DMS79 (cell line): ENCODE data around the gene SIGLEC11.
"Not testable (repeated sequence)": the region's sequence is repeated elsewhere in the genome, so short reads cannot be mapped to it uniquely, and the experiment has no call there.

Experiments used
- DNase-seq: peaks from one replicate; lab custom pipeline; 2025; lab: John Stamatoyannopoulos, UW

Gene SIGLEC11

GRCh38 chr19:49925486-49925885 lies 35.5 kb downstream of the SIGLEC11 start:
- no peak for DNase-seq

- DNase-seq = not testable (repeated sequence)
These were observed 36.1 kb downstream of the SIGLEC11 start for GRCh38 chr19:49924881-49925210.

- no peak for DNase-seq
These were observed 36.7 kb downstream of the SIGLEC11 start for GRCh38 chr19:49924004-49924880.

GRCh38 chr19:49923055-49924003 lies 37.6 kb downstream of the SIGLEC11 start:
- no peak for DNase-seq

- no peak for DNase-seq
These were observed 38.8 kb downstream of the SIGLEC11 start for GRCh38 chr19:49921871-49922795.

GRCh38 chr19:49920624-49921363 lies 40.2 kb downstream of the SIGLEC11 start:
- no peak for DNase-seq

GRCh38 chr19:49918089-49918488 lies 42.9 kb downstream of the SIGLEC11 start:
- no peak for DNase-seq

- DNase-seq = no peak
These were observed 43.9 kb downstream of the SIGLEC11 start for GRCh38 chr19:49916839-49917733.

- no peak for DNase-seq
These were observed 45.7 kb downstream of the SIGLEC11 start for GRCh38 chr19:49915271-49915670.

- no peak for DNase-seq
These were observed 47.3 kb downstream of the SIGLEC11 start for GRCh38 chr19:49913720-49914119.

GRCh38 chr19:49912965-49913685 lies 47.8 kb downstream of the SIGLEC11 start:
- DNase-seq = no peak

GRCh38 chr19:49911381-49912145 lies 49.4 kb downstream of the SIGLEC11 start:
- no peak for DNase-seq

GRCh38 chr19:49910179-49910578 lies 50.8 kb downstream of the SIGLEC11 start:
- no peak for DNase-seq

GRCh38 chr19:49908480-49909420 lies 52.2 kb downstream of the SIGLEC11 start:
- no peak for DNase-seq

GRCh38 chr19:49907745-49908446 lies 53.1 kb downstream of the SIGLEC11 start:
- no peak for DNase-seq

GRCh38 chr19:49906879-49907564 lies 54.0 kb downstream of the SIGLEC11 start:
- DNase-seq = no peak
